NCI-H2171 treated with DMSO at 0.1 percent for 48 hours (cell line): ENCODE data around the gene GSC.
"Not testable (repeated sequence)": the region's sequence is repeated elsewhere in the genome, so short reads cannot be mapped to it uniquely, and the experiment has no call there.

Source experiments
- DNase-seq: peaks from one replicate; lab custom pipeline; 2025; lab: John Stamatoyannopoulos, UW

GSC gene

GRCh38 chr14:94769391-94770250 lies at the start of gene GSC:
TSS of gene GSC (minus strand) at chr14:94770113. CDS start at chr14:94770015, 98 bp downstream.
- peak; percentile 14 for DNase-seq

GRCh38 chr14:94819531-94819930 lies 49.6 kb upstream of the GSC start:
- no peak for DNase-seq

GRCh38 chr14:94816113-94816512 lies 46.2 kb upstream of the GSC start:
- DNase-seq, result no peak

GRCh38 chr14:94805680-94806288 lies 35.9 kb upstream of the GSC start:
- DNase-seq, result no peak

GRCh38 chr14:94801225-94801624 lies 31.3 kb upstream of the GSC start:
- DNase-seq, result no peak

GRCh38 chr14:94800764-94801163 lies 30.9 kb upstream of the GSC start:
- DNase-seq, result not testable (repeated sequence)

- no peak for DNase-seq
Observed at GRCh38 chr14:94797887-94798286, 28.0 kb upstream of the GSC start.

GRCh38 chr14:94796278-94796677 lies 26.4 kb upstream of the GSC start:
- no peak for DNase-seq

- no peak for DNase-seq
Observed at GRCh38 chr14:94795372-94795771, 25.5 kb upstream of the GSC start.

- DNase-seq, result no peak
Observed at GRCh38 chr14:94793901-94794300, 24.0 kb upstream of the GSC start.

GRCh38 chr14:94787655-94788054 lies 17.7 kb upstream of the GSC start:
- no peak for DNase-seq

GRCh38 chr14:94787092-94787491 lies 17.2 kb upstream of the GSC start:
- no peak for DNase-seq

- DNase-seq, result no peak
Observed at GRCh38 chr14:94780536-94781399, 10.9 kb upstream of the GSC start.

GRCh38 chr14:94779713-94780112 lies 9.8 kb upstream of the GSC start:
- no peak for DNase-seq

GRCh38 chr14:94775871-94776210 lies 5.9 kb upstream of the GSC start:
- DNase-seq, result no peak

- DNase-seq, result no peak
Observed at GRCh38 chr14:94775091-94775870, 5.4 kb upstream of the GSC start.

GRCh38 chr14:94774344-94775090 lies 4.6 kb upstream of the GSC start:
- DNase-seq, result no peak

- DNase-seq, result no peak
Observed at GRCh38 chr14:94773655-94774343, 3.9 kb upstream of the GSC start.

- no peak for DNase-seq
Observed at GRCh38 chr14:94773061-94773648, 3.2 kb upstream of the GSC start.

GRCh38 chr14:94772548-94772947 lies 2.6 kb upstream of the GSC start:
- DNase-seq, result no peak
